ENCODE results near the gene PCK2. TPM values are rescaled to one million over a fixed set of nuclear protein-coding genes. Genes with fewer than 3 reads are reported as not detected.

Gene PCK2
- total and polyA plus RNA-seq, 9 donors, result 2.5 to 15.6 (median 3.6) TPM

DNA sequence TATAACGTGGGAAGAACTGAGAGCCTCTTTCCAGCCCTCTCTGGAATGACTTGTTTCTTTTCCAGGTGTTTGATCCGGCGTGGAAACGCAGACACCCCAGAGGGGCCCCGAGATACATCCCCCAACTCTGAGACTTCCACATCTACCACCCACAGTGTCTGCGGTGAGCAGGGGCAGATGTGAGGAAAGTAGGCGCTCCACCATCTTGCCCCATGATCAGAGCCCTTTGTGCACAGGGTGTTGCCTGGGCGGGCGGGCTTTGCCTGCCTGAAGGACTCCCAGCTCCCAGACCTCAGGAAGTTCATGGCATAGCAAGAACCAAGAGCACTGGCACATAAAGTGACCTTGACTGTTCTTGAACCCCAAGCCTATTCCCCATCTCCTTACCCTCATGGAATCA, 39.5 kb upstream of the PCK2 start:
- H3K27ac ChIP-seq (ENCODE audit: low read length), result no peak overlapping the region
- WGBS (ENCODE audit: insufficient coverage), result 73% methylated on average over 3 of the region's 9 CpGs
- no peak for DNase-seq

DNA sequence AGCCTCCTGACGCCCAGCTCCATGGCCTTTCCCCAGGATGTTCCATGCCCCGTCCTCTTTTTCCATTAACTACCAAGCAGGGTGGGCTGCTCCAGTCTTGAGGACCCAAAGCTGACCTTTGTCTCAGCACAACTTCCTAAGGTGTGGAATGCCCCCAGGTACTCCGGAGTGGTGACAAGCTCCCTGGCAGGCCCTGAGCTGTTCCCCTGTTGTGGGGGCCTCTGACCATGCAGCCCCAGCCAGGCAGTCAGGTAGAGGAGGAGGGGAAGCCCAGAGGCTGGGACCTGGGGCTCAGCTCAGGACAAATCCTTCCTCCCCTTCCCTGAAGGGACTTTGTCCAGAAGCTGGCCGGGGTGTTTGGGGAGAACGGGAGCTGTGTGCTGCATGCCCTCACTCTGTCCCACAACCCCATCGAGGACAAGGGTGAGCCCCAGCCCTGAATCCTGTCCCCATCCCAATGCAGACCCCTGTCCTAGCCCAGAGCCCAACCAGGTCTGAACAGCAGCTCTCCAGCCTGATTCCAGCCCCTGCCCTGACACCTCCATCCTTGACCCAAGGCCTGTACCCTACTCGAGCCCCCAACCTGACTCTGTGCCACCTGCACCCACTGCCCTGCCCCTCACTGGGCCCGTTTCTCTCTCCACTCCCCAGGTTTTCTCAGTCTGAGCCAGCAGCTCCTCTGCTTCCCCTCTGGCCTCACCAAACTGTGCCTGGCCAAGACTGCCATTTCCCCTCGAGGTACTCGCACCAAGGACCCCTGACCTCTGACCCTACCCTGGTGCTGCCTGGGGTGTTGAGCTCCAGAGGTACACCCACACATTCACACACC, 37.9 kb upstream of the PCK2 start:
- WGBS (ENCODE audit: insufficient coverage), result 79% methylated on average over 6 of the region's 10 CpGs
- Histone ChIP-seq H3K27me3 (ENCODE audit: control insufficient read depth, insufficient read depth, low read length) (peaks cover 28% of the 10 kb centered on the region), H3K9me3 (replicated peaks; ENCODE audit: control insufficient read depth, low read depth, low read length) (no peaks in the 10 kb centered on the region), H3K27ac (ENCODE audit: low read length) (no peak overlapping the region), H3K36me3 (ENCODE audit: control insufficient read depth, insufficient read depth, low read length) (no peaks in the 10 kb centered on the region), H3K4me3 (ENCODE audit: low read length) (no peak overlapping the region), H3K4me1 (ENCODE audit: control insufficient read depth, insufficient read depth, low read length) (peaks cover 19% of the 10 kb centered on the region)
- no peak for DNase-seq

More for the DNA sequence above, 39.5 kb upstream of the PCK2 start:
- H3K36me3 ChIP-seq (ENCODE audit: control insufficient read depth, insufficient read depth, low read length), result no peaks in the 10 kb centered on the region
- no peak overlapping the region for H3K4me3 ChIP-seq (ENCODE audit: low read length)
- peaks cover 19% of the 10 kb centered on the region for H3K4me1 ChIP-seq (ENCODE audit: control insufficient read depth, insufficient read depth, low read length)
- H3K9me3 ChIP-seq (replicated peaks; ENCODE audit: control insufficient read depth, low read depth, low read length), result no peaks in the 10 kb centered on the region
- H3K27me3 ChIP-seq (ENCODE audit: control insufficient read depth, insufficient read depth, low read length), result peaks cover 29% of the 10 kb centered on the region

DNA sequence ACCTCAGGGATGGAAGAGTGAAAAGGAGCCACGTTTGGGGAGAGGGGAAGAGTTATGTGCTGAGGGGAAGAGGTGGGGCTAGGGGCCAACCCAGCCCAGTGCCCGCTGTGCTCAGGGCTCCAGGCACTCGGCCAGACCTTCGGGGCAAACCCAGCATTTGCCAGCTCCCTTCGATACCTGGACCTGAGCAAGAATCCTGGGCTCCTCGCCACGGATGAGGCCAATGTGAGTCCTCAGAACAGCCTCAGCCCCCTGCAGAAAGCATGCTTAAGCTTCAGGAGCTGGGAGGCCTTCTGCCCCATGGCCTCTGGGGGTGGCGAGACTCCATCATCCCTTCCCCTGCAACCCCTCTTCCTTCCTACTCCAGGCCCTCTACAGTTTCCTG, 37.3 kb upstream of the PCK2 start:
- Histone ChIP-seq H3K36me3 (ENCODE audit: control insufficient read depth, insufficient read depth, low read length) (no peaks in the 10 kb centered on the region), H3K27me3 (ENCODE audit: control insufficient read depth, insufficient read depth, low read length) (peaks cover 24% of the 10 kb centered on the region), H3K4me1 (ENCODE audit: control insufficient read depth, insufficient read depth, low read length) (peaks cover 14% of the 10 kb centered on the region), H3K9me3 (replicated peaks; ENCODE audit: control insufficient read depth, low read depth, low read length) (no peaks in the 10 kb centered on the region), H3K4me3 (ENCODE audit: low read length) (no peak overlapping the region), H3K27ac (ENCODE audit: low read length) (no peak overlapping the region)
- WGBS (ENCODE audit: insufficient coverage), result 68% methylated on average over 7 of the region's 8 CpGs
- DNase-seq, result no peak

DNA sequence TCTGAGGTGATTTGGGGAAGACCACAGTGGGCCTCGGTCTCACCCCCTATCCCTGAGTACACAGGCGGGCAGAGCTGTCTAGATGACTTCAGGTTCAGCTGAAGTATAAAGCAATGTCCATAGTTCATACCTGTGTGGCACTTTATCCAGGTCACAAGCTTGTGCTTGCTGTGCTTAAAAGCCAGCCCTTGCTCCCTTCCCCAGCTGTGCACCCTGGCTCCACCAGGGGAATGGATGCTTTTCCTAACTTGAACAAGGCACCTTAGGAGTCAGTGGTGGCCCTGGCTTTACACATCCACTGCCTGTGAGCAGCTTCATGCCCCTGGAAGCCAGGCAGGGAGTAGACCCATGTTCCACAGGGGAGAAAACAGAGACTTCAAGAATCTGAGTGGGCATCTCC, 36.8 kb upstream of the PCK2 start:
- no CpG with 5 or more reads among the region's 2 CpGs for WGBS (ENCODE audit: insufficient coverage)

DNA sequence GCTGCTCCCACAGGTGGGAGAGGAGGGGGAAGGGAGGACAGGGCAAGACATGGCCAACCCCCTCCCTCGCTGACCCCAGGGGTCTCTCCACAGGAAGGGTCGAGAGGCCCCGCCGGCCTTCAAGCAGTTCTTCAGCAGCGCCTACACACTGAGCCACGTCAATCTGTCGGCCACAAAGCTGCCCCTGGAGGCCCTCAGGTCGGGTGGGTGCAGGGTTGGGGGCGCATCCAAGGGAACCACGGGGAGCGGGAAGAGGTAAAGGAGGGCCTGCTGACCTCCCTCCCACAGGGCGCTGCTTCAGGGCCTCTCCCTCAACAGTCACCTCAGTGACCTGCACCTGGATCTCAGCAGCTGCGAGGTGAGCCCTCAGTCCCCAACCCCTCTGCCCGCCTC, 36.2 kb upstream of the PCK2 start:
- Histone ChIP-seq H3K27ac (ENCODE audit: low read length) (no peak overlapping the region), H3K9me3 (replicated peaks; ENCODE audit: control insufficient read depth, low read depth, low read length) (no peaks in the 10 kb centered on the region), H3K36me3 (ENCODE audit: control insufficient read depth, insufficient read depth, low read length) (no peaks in the 10 kb centered on the region), H3K27me3 (ENCODE audit: control insufficient read depth, insufficient read depth, low read length) (peaks cover 17% of the 10 kb centered on the region), H3K4me3 (ENCODE audit: low read length) (no peak overlapping the region), H3K4me1 (ENCODE audit: control insufficient read depth, insufficient read depth, low read length) (peaks cover 5% of the 10 kb centered on the region)
- 56% methylated on average over 13 of the region's 14 CpGs for WGBS (ENCODE audit: insufficient coverage)
- DNase-seq, result no peak

More for the DNA sequence above, 36.8 kb upstream of the PCK2 start:
- H3K36me3 ChIP-seq (ENCODE audit: control insufficient read depth, insufficient read depth, low read length), result no peaks in the 10 kb centered on the region
- no peaks in the 10 kb centered on the region for H3K9me3 ChIP-seq (replicated peaks; ENCODE audit: control insufficient read depth, low read depth, low read length)
- peaks cover 11% of the 10 kb centered on the region for H3K4me1 ChIP-seq (ENCODE audit: control insufficient read depth, insufficient read depth, low read length)
- H3K27ac ChIP-seq (ENCODE audit: low read length), result no peak overlapping the region
- H3K4me3 ChIP-seq (ENCODE audit: low read length), result no peak overlapping the region
- DNase-seq, result no peak
- peaks cover 22% of the 10 kb centered on the region for H3K27me3 ChIP-seq (ENCODE audit: control insufficient read depth, insufficient read depth, low read length)

DNA sequence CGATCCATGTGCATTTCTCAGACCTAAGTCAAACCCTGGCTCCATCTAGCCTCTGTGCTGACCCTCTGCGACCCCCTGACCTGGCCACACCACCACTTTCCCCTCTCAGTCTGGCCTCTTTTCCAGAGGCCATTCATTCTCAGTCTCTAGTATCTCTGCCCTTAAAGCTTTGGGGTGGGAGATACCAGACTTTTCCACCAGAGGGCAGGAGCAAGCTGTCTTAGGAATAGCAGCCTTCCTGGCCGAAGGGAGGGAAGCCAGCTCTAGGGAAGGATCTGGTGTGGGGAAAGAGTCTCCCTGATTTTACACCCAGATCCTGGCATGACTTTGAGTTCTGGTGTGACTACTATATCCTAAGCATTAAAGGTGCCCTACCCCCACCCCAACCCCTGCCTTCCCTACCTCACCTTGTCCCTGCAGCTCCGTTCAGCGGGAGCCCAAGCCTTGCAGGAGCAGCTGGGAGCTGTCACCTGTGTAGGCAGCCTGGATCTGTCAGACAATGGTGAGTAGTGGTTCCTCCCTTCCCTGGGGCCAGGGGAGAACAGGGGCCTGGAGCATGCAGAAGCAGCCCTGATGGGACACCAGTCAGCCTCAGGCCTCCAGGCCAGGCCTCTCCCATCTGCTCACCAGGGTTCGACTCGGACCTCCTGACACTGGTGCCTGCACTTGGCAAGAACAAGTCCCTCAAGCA, 35.7 kb upstream of the PCK2 start:
- Histone ChIP-seq H3K27ac (ENCODE audit: low read length) (no peak overlapping the region), H3K4me1 (ENCODE audit: control insufficient read depth, insufficient read depth, low read length) (peaks cover 5% of the 10 kb centered on the region), H3K36me3 (ENCODE audit: control insufficient read depth, insufficient read depth, low read length) (no peaks in the 10 kb centered on the region), H3K9me3 (replicated peaks; ENCODE audit: control insufficient read depth, low read depth, low read length) (no peaks in the 10 kb centered on the region), H3K4me3 (ENCODE audit: low read length) (no peak overlapping the region), H3K27me3 (ENCODE audit: control insufficient read depth, insufficient read depth, low read length) (peaks cover 11% of the 10 kb centered on the region)
- peak; percentile 86 for DNase-seq
- 44% methylated on average over 6 of the region's 7 CpGs for WGBS (ENCODE audit: insufficient coverage)

DNA sequence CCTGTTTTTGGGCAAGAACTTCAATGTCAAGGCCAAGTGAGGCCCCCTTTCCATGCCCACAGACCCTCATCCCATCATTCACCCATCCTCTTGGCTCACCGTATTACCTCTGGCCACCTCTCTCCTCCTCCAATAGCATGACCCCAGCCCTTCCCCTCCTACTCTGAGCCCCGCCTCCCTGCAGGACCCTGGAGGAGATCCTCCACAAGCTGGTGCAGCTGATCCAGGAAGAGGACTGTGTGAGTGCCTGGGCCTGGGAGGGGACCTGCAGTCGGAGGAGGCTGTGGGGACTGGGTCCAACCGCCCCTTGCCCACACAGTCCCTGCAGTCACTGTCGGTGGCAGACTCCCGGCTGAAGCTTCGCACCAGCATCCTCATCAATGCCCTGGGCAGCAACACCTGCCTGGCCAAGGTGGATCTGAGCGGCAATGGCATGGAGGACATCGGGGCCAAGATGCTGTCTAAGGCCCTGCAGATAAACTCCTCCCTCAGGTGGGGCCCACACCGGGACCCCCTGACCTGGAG, 35.1 kb upstream of the PCK2 start:
- Histone ChIP-seq H3K36me3 (ENCODE audit: control insufficient read depth, insufficient read depth, low read length) (no peaks in the 10 kb centered on the region), H3K4me3 (ENCODE audit: low read length) (no peak overlapping the region), H3K27ac (ENCODE audit: low read length) (no peak overlapping the region), H3K4me1 (ENCODE audit: control insufficient read depth, insufficient read depth, low read length) (peaks cover 5% of the 10 kb centered on the region), H3K9me3 (replicated peaks; ENCODE audit: control insufficient read depth, low read depth, low read length) (no peaks in the 10 kb centered on the region), H3K27me3 (ENCODE audit: control insufficient read depth, insufficient read depth, low read length) (peaks cover 5% of the 10 kb centered on the region)
- no peak for DNase-seq
- WGBS (ENCODE audit: insufficient coverage), result 79% methylated on average over 8 of the region's 10 CpGs

DNA sequence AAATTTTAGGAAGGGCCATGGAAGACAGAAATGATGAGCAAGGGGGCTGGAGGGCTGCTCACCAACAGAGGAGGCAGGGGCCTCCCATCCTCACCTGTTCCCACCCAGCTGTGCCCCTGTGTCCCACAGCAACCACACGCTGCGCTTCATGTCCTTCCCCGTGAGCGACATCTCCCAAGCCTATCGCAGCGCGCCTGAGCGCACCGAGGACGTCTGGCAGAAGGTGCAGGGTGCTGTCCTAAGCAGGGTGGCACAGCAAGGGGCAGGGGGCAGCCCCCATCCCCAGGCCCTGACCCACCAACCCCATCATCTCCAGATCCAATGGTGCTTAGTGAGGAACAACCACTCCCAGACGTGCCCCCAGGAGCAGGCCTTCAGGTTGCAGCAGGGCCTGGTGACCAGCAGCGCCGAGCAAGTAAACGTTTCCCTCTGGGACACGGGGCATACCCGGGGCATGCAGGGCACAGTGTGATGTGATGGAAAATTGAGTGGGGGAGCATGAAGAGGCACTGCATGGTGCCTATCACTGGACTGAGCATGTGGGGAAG, 34.2 kb upstream of the PCK2 start:
- no peak overlapping the region for H3K27ac ChIP-seq (ENCODE audit: low read length)
- peaks cover 3% of the 10 kb centered on the region for H3K27me3 ChIP-seq (ENCODE audit: control insufficient read depth, insufficient read depth, low read length)
- no peaks in the 10 kb centered on the region for H3K36me3 ChIP-seq (ENCODE audit: control insufficient read depth, insufficient read depth, low read length)
- DNase-seq, result no peak
- no peaks in the 10 kb centered on the region for H3K9me3 ChIP-seq (replicated peaks; ENCODE audit: control insufficient read depth, low read depth, low read length)
- no peak overlapping the region for H3K4me3 ChIP-seq (ENCODE audit: low read length)
- WGBS (ENCODE audit: insufficient coverage), result 84% methylated on average over 16 of the region's 16 CpGs
- peaks cover 5% of the 10 kb centered on the region for H3K4me1 ChIP-seq (ENCODE audit: control insufficient read depth, insufficient read depth, low read length)

DNA sequence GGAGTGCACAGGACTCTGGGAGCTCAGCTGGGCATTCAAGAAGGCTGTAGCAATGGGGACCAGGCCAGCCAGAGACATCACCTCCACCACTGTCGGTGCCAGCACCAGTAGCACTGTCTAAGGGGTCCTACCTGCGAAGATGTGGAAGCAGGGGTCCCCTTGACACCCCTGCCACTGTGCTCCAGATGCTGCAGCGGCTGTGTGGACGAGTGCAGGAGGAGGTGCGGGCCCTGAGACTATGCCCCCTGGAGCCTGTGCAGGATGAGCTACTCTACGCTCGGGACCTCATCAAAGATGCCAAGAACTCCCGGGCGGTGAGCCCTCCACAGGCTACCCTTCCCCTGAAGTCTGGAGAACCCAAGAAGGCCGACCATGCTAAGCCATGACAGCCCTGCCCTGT, 33.7 kb upstream of the PCK2 start:
- no peaks in the 10 kb centered on the region for H3K9me3 ChIP-seq (replicated peaks; ENCODE audit: control insufficient read depth, low read depth, low read length)
- no peak overlapping the region for H3K4me3 ChIP-seq (ENCODE audit: low read length)
- H3K27ac ChIP-seq (ENCODE audit: low read length), result no peak overlapping the region
- H3K4me1 ChIP-seq (ENCODE audit: control insufficient read depth, insufficient read depth, low read length), result peaks cover 5% of the 10 kb centered on the region
- no peak for DNase-seq
- no peaks in the 10 kb centered on the region for H3K27me3 ChIP-seq (ENCODE audit: control insufficient read depth, insufficient read depth, low read length)
- WGBS (ENCODE audit: insufficient coverage), result 87% methylated on average over 8 of the region's 10 CpGs
- no peaks in the 10 kb centered on the region for H3K36me3 ChIP-seq (ENCODE audit: control insufficient read depth, insufficient read depth, low read length)
